RWPE2 (cell line): ENCODE data around the gene EPHA2.

Source experiments
- ATAC-seq: fragments of 200-7000 bp; cut with Tn5 transposase; 3 replicates; pipeline ENCODE4 v1.9.1; 2021; ENCODE audit warnings: low read depth
- DNase-seq: peaks from one replicate; pipeline ENCODE4 v3.0.0-alpha.2; 2020; ENCODE audit warnings: low spot score
- H3K27ac ChIP-seq: fragments of 450-650 bp; 2 replicates; pipeline ENCODE4 v1.5.1; 2017; ENCODE audit warnings: mild to moderate bottlenecking; ENCODE audit not compliant: poor library complexity, severe bottlenecking
- H3K27me3 ChIP-seq: fragments of 250-450 bp; sonication (Bioruptor Pico); 2 replicates; pipeline ENCODE4 v1.5.1; 2021; ENCODE audit warnings: mild to moderate bottlenecking, moderate library complexity; ENCODE audit not compliant: insufficient read depth, poor library complexity, severe bottlenecking
- H3K36me3 ChIP-seq: fragments of 250-450 bp; sonication (Bioruptor Pico); 2 replicates; pipeline ENCODE4 v1.5.1; 2020; ENCODE audit warnings: low read depth, mild to moderate bottlenecking, moderate library complexity
- H3K4me1 ChIP-seq: fragments of 250-450 bp; sonication (Bioruptor Pico); 2 replicates; pipeline ENCODE4 v1.5.1; 2021; ENCODE audit warnings: mild to moderate bottlenecking, moderate library complexity; ENCODE audit not compliant: insufficient read depth, poor library complexity, severe bottlenecking
- H3K4me3 ChIP-seq: fragments of 250-450 bp; sonication (Bioruptor Pico); 2 replicates; pipeline ENCODE4 v1.5.1; 2021; ENCODE audit warnings: mild to moderate bottlenecking, moderate library complexity; ENCODE audit not compliant: severe bottlenecking
- H3K9me3 ChIP-seq: fragments of 250-450 bp; sonication (Bioruptor Pico); 2 replicates; pipeline ENCODE4 v1.5.1; 2021; ENCODE audit warnings: mild to moderate bottlenecking, moderate library complexity; ENCODE audit not compliant: severe bottlenecking
- CTCF ChIP-seq: fragments of 450-650 bp; IDR thresholded peaks from one replicate; pipeline ENCODE4 v1.5.1; 2017; ENCODE audit warnings: mild to moderate bottlenecking, moderate library complexity; ENCODE audit not compliant: poor library complexity, severe bottlenecking

EPHA2 gene

GRCh38 chr1:16085522-16085921 is 70.3 kb downstream of the EPHA2 start:
- no peak for DNase-seq
- Histone ChIP-seq H3K9me3 (no peaks in the 10 kb centered on the region), H3K27ac (no peak overlapping the region), H3K4me1 (peaks cover 15% of the 10 kb centered on the region), H3K4me3 (no peak overlapping the region), H3K36me3 (no peaks in the 10 kb centered on the region), H3K27me3 (no peaks in the 10 kb centered on the region)
- no peak for ATAC-seq
- no peak for TF ChIP-seq CTCF

GRCh38 chr1:16083486-16083885 is 72.4 kb downstream of the EPHA2 start:
- H3K4me1 ChIP-seq: peaks cover 7% of the 10 kb centered on the region
- H3K36me3 ChIP-seq: no peaks in the 10 kb centered on the region
- H3K9me3 ChIP-seq: no peaks in the 10 kb centered on the region
- H3K4me3 ChIP-seq: no peak overlapping the region
- no peak for TF ChIP-seq CTCF
- no peak overlapping the region for H3K27ac ChIP-seq
- no peak for ATAC-seq
- no peak for DNase-seq
- H3K27me3 ChIP-seq: no peaks in the 10 kb centered on the region

GRCh38 chr1:16082283-16083038 is 73.4 kb downstream of the EPHA2 start:
- TF ChIP-seq CTCF: peak; percentile 97
- no peak for DNase-seq
- Histone ChIP-seq H3K4me1 (no peaks in the 10 kb centered on the region), H3K27me3 (no peaks in the 10 kb centered on the region), H3K36me3 (no peaks in the 10 kb centered on the region), H3K9me3 (no peaks in the 10 kb centered on the region), H3K27ac (peak overlapping the region; percentile 9), H3K4me3 (no peak overlapping the region)
- peak; percentile 69 for ATAC-seq

GRCh38 chr1:16081636-16082035 is 74.2 kb downstream of the EPHA2 start:
- Histone ChIP-seq H3K27ac (peak overlapping the region; percentile 9), H3K9me3 (no peaks in the 10 kb centered on the region), H3K27me3 (no peaks in the 10 kb centered on the region), H3K4me1 (peaks cover 6% of the 10 kb centered on the region), H3K4me3 (no peak overlapping the region), H3K36me3 (no peaks in the 10 kb centered on the region)
- no peak for TF ChIP-seq CTCF
- ATAC-seq (no peak), DNase-seq (no peak)

- H3K27ac ChIP-seq: no peak overlapping the region
- no peaks in the 10 kb centered on the region for H3K27me3 ChIP-seq
- no peak for ATAC-seq
- peaks cover 16% of the 10 kb centered on the region for H3K4me1 ChIP-seq
- no peak for TF ChIP-seq CTCF
- H3K36me3 ChIP-seq: no peaks in the 10 kb centered on the region
- no peak for DNase-seq
- H3K4me3 ChIP-seq: no peak overlapping the region
- H3K9me3 ChIP-seq: no peaks in the 10 kb centered on the region
These were observed 75.3 kb downstream of the EPHA2 start for GRCh38 chr1:16080422-16081150.
